HG02571 (cell line): ENCODE results near the gene QRICH2.
"Not testable (repeated sequence)": the region's sequence is repeated elsewhere in the genome, so short reads cannot be mapped to it uniquely, and the experiment has no call there.

ENCODE experiments used
- ATAC-seq: cut with Tn5 transposase; IDR thresholded peaks from one replicate; pipeline ENCODE4 v1.9.1; 2021; ENCODE audit warnings: mild to moderate bottlenecking, moderate library complexity; ENCODE audit not compliant: unreplicated experiment

Gene QRICH2

GRCh38 chr17:76333673-76334505, 25.8 kb upstream of the QRICH2 start:
- ATAC-seq = no peak

- ATAC-seq = no peak
Measured at GRCh38 chr17:76331083-76331482, 23.0 kb upstream of the QRICH2 start.

GRCh38 chr17:76329664-76330063, 21.6 kb upstream of the QRICH2 start:
- ATAC-seq = no peak

- no peak for ATAC-seq
Measured at GRCh38 chr17:76327696-76328095, 19.6 kb upstream of the QRICH2 start.

- no peak for ATAC-seq
Measured at GRCh38 chr17:76326306-76326705, 18.2 kb upstream of the QRICH2 start.

- no peak for ATAC-seq
Measured at GRCh38 chr17:76318586-76318985, 10.5 kb upstream of the QRICH2 start.

GRCh38 chr17:76317535-76317934, 9.5 kb upstream of the QRICH2 start:
- no peak for ATAC-seq

- no peak for ATAC-seq
Measured at GRCh38 chr17:76314392-76315227, 6.5 kb upstream of the QRICH2 start.

- ATAC-seq = no peak
Measured at GRCh38 chr17:76312735-76313134, 4.7 kb upstream of the QRICH2 start.

GRCh38 chr17:76309461-76309860, 1.4 kb upstream of the QRICH2 start:
- ATAC-seq = no peak

GRCh38 chr17:76307299-76307965, 644 bp downstream of the QRICH2 start:
- ATAC-seq = no peak

GRCh38 chr17:76305135-76305454, 3.0 kb downstream of the QRICH2 start:
- not testable (repeated sequence) for ATAC-seq

- ATAC-seq = no peak
Measured at GRCh38 chr17:76304226-76305134, 3.6 kb downstream of the QRICH2 start.

- ATAC-seq = no peak
Measured at GRCh38 chr17:76297436-76297835, 10.6 kb downstream of the QRICH2 start.

GRCh38 chr17:76296889-76297288, 11.2 kb downstream of the QRICH2 start:
- no peak for ATAC-seq

- no peak for ATAC-seq
Measured at GRCh38 chr17:76296186-76296585, 11.9 kb downstream of the QRICH2 start.

- no peak for ATAC-seq
Measured at GRCh38 chr17:76293106-76293505, 15.0 kb downstream of the QRICH2 start.

GRCh38 chr17:76292567-76292966, 15.5 kb downstream of the QRICH2 start:
- no peak for ATAC-seq

- no peak for ATAC-seq
Measured at GRCh38 chr17:76281573-76282371, 26.3 kb downstream of the QRICH2 start.

GRCh38 chr17:76280650-76281049, 27.4 kb downstream of the QRICH2 start:
- ATAC-seq = no peak
